NCI-H1436 treated with DMSO at 0.1 percent for 48 hours (cell line): ENCODE data around the gene AKAP12.

Source experiments
- DNase-seq: peaks from one replicate; lab custom pipeline; 2025; lab: John Stamatoyannopoulos, UW

AKAP12 gene

GRCh38 chr6:151240036-151240685 lies 394 bp downstream of the AKAP12 start:
- no peak for DNase-seq

GRCh38 chr6:151240791-151241642 lies 1.2 kb downstream of the AKAP12 start:
- no peak for DNase-seq

GRCh38 chr6:151241853-151242252 lies 2.1 kb downstream of the AKAP12 start:
- DNase-seq = no peak

GRCh38 chr6:151242420-151242861 lies 2.7 kb downstream of the AKAP12 start:
- DNase-seq = no peak

- DNase-seq = no peak
Observed at GRCh38 chr6:151243481-151243880, 3.7 kb downstream of the AKAP12 start.

GRCh38 chr6:151247490-151247889 lies 7.7 kb downstream of the AKAP12 start:
- no peak for DNase-seq

- no peak for DNase-seq
Observed at GRCh38 chr6:151248295-151248694, 8.5 kb downstream of the AKAP12 start.

GRCh38 chr6:151252634-151253033 lies 12.9 kb downstream of the AKAP12 start:
- no peak for DNase-seq

GRCh38 chr6:151254451-151255081 lies 14.8 kb downstream of the AKAP12 start:
- DNase-seq = no peak

- DNase-seq = no peak
Observed at GRCh38 chr6:151255811-151256210, 16.0 kb downstream of the AKAP12 start.

- no peak for DNase-seq
Observed at GRCh38 chr6:151257985-151258445, 18.2 kb downstream of the AKAP12 start.

GRCh38 chr6:151260205-151260604 lies 20.4 kb downstream of the AKAP12 start:
- no peak for DNase-seq

- no peak for DNase-seq
Observed at GRCh38 chr6:151263035-151263434, 23.3 kb downstream of the AKAP12 start.

GRCh38 chr6:151263967-151264366 lies 24.2 kb downstream of the AKAP12 start:
- DNase-seq = no peak

- no peak for DNase-seq
Observed at GRCh38 chr6:151265282-151265681, 25.5 kb downstream of the AKAP12 start.

- no peak for DNase-seq
Observed at GRCh38 chr6:151269321-151269995, 29.7 kb downstream of the AKAP12 start.

GRCh38 chr6:151275121-151275520 lies 35.4 kb downstream of the AKAP12 start:
- DNase-seq = no peak

- no peak for DNase-seq
Observed at GRCh38 chr6:151275566-151275965, 35.8 kb downstream of the AKAP12 start.

GRCh38 chr6:151276112-151276740 lies 36.5 kb downstream of the AKAP12 start:
- no peak for DNase-seq

GRCh38 chr6:151279891-151280290 lies 40.1 kb downstream of the AKAP12 start:
- DNase-seq = no peak

- DNase-seq = no peak
Observed at GRCh38 chr6:151280859-151281258, 41.1 kb downstream of the AKAP12 start.

- no peak for DNase-seq
Observed at GRCh38 chr6:151284012-151284411, 44.2 kb downstream of the AKAP12 start.
